ENCODE data around the gene PDCD1. TPM values are rescaled to one million over a fixed set of nuclear protein-coding genes. Genes with fewer than 3 reads are reported as not detected.

PDCD1 gene
- total and polyA plus RNA-seq, 2 experiments from 2014 or later: not detected

GRCh38 chr2:241841181-241842066, 17.3 kb downstream of the PDCD1 start:
- in situ Hi-C loops (cut with MboI): no loop called here
- H3K4me1 ChIP-seq (ENCODE audit: insufficient read depth): no peaks in the 10 kb centered on the region
- no peaks in the 10 kb centered on the region for H3F3A ChIP-seq (ENCODE audit: insufficient read depth)
- no peaks in the 10 kb centered on the region for H4K20me1 ChIP-seq (ENCODE audit: insufficient read depth)
- no peaks in the 10 kb centered on the region for H3K9me2 ChIP-seq (ENCODE audit: insufficient read depth)
- no peak for DNase-seq
- H3K4me3 ChIP-seq: no peak overlapping the region
- no peak overlapping the region for H3K9ac ChIP-seq
- no peaks in the 10 kb centered on the region for H3K36me3 ChIP-seq (ENCODE audit: low read depth)
- WGBS, 2 experiments (ENCODE audit: low coverage in 1 of 2, low lambda C conversion rate in 2 of 2, missing lambda C conversion rate in 2 of 2): 69 to 73% methylated on average over 27 to 28 of the region's 28 CpGs
- no peaks in the 10 kb centered on the region for H3K9me3 ChIP-seq (ENCODE audit: low read depth)
- H3K27ac ChIP-seq: no peak overlapping the region
- peaks cover 36% of the 10 kb centered on the region for H3K27me3 ChIP-seq (replicated peaks; ENCODE audit: insufficient read depth)
- H3K4me2 ChIP-seq (ENCODE audit: unreplicated experiment): no peak overlapping the region
- TF ChIP-seq EZH2 (IDR thresholded peaks at IDR 0.05; ENCODE audit: insufficient read depth, poor library complexity, severe bottlenecking): no peak
- no peak for TF ChIP-seq EZH2phosphoT487 (IDR thresholded peaks at IDR 0.05; ENCODE audit: insufficient read depth, low read depth)
- no peak overlapping the region for H2AFZ ChIP-seq
- no peaks in the 10 kb centered on the region for H3K79me2 ChIP-seq (ENCODE audit: insufficient read depth)

GRCh38 chr2:241837197-241837965, 21.3 kb downstream of the PDCD1 start:
- peaks cover 17% of the 10 kb centered on the region; the same call in 1 of the 2 replicates for H3K27me3 ChIP-seq (replicated peaks; ENCODE audit: insufficient read depth)
- no peaks in the 10 kb centered on the region for H3K9me2 ChIP-seq (ENCODE audit: insufficient read depth)
- H3K9ac ChIP-seq: no peak overlapping the region
- no peak for DNase-seq
- no peak for TF ChIP-seq EZH2phosphoT487 (IDR thresholded peaks at IDR 0.05; ENCODE audit: insufficient read depth, low read depth)
- TF ChIP-seq EZH2 (IDR thresholded peaks at IDR 0.05; ENCODE audit: insufficient read depth, poor library complexity, severe bottlenecking): no peak
- in situ Hi-C loops (cut with MboI): no loop called here
- H4K20me1 ChIP-seq (ENCODE audit: insufficient read depth): no peaks in the 10 kb centered on the region
- no peak overlapping the region for H3K4me3 ChIP-seq
- H3F3A ChIP-seq (ENCODE audit: insufficient read depth): peaks cover 6% of the 10 kb centered on the region; the same call in 1 of the 2 replicates
- WGBS, 2 experiments (ENCODE audit: low coverage in 1 of 2, low lambda C conversion rate in 2 of 2, missing lambda C conversion rate in 2 of 2): 46 to 51% methylated on average over 13 of the region's 13 CpGs
- H3K27ac ChIP-seq: no peak overlapping the region
- no peak overlapping the region for H2AFZ ChIP-seq
- 0 out of 2 replicates have a peak, but pooled peaks cover 5% of the 10 kb centered on the region for H3K4me1 ChIP-seq (ENCODE audit: insufficient read depth)
- H3K79me2 ChIP-seq (ENCODE audit: insufficient read depth): no peaks in the 10 kb centered on the region
- no peaks in the 10 kb centered on the region for H3K36me3 ChIP-seq (ENCODE audit: low read depth)
- H3K4me2 ChIP-seq (ENCODE audit: unreplicated experiment): no peak overlapping the region
- H3K9me3 ChIP-seq (ENCODE audit: low read depth): no peaks in the 10 kb centered on the region

- Histone ChIP-seq H3K36me3 (ENCODE audit: low read depth) (no peaks in the 10 kb centered on the region), H3K27ac (no peak overlapping the region), H2AFZ (no peak overlapping the region), H3K9me2 (ENCODE audit: insufficient read depth) (no peaks in the 10 kb centered on the region), H3K79me2 (ENCODE audit: insufficient read depth) (no peaks in the 10 kb centered on the region), H3K4me1 (ENCODE audit: insufficient read depth) (0 out of 2 replicates have a peak, but pooled peaks cover 5% of the 10 kb centered on the region), H3K9me3 (ENCODE audit: low read depth) (no peaks in the 10 kb centered on the region), H3K4me3 (no peak overlapping the region), H3K4me2 (ENCODE audit: unreplicated experiment) (no peak overlapping the region), H3K9ac (no peak overlapping the region), H3F3A (ENCODE audit: insufficient read depth) (peaks cover 6% of the 10 kb centered on the region; the same call in 1 of the 2 replicates), H4K20me1 (ENCODE audit: insufficient read depth) (no peaks in the 10 kb centered on the region), H3K27me3 (replicated peaks; ENCODE audit: insufficient read depth) (peaks cover 17% of the 10 kb centered on the region; the same call in 1 of the 2 replicates)
- TF ChIP-seq EZH2phosphoT487 (IDR thresholded peaks at IDR 0.05; ENCODE audit: insufficient read depth, low read depth) (no peak), EZH2 (IDR thresholded peaks at IDR 0.05; ENCODE audit: insufficient read depth, poor library complexity, severe bottlenecking) (no peak)
- 45 to 51% methylated on average over 6 of the region's 6 CpGs for WGBS, 2 experiments (ENCODE audit: low coverage in 1 of 2, low lambda C conversion rate in 2 of 2, missing lambda C conversion rate in 2 of 2)
- in situ Hi-C loops (cut with MboI): no loop called here
- no peak for DNase-seq
Measured at GRCh38 chr2:241836292-241836691, 22.4 kb downstream of the PDCD1 start.

GRCh38 chr2:241835611-241836010, 23.1 kb downstream of the PDCD1 start:
- no peak for TF ChIP-seq EZH2 (IDR thresholded peaks at IDR 0.05; ENCODE audit: insufficient read depth, poor library complexity, severe bottlenecking)
- no peak for TF ChIP-seq EZH2phosphoT487 (IDR thresholded peaks at IDR 0.05; ENCODE audit: insufficient read depth, low read depth)
- in situ Hi-C loops (cut with MboI): no loop called here
- H4K20me1 ChIP-seq (ENCODE audit: insufficient read depth): no peaks in the 10 kb centered on the region
- no peaks in the 10 kb centered on the region for H3K36me3 ChIP-seq (ENCODE audit: low read depth)
- H3K27ac ChIP-seq: no peak overlapping the region
- no peak overlapping the region for H3K4me2 ChIP-seq (ENCODE audit: unreplicated experiment)
- no peaks in the 10 kb centered on the region for H3K9me2 ChIP-seq (ENCODE audit: insufficient read depth)
- DNase-seq: no peak
- H3K27me3 ChIP-seq (replicated peaks; ENCODE audit: insufficient read depth): peaks cover 20% of the 10 kb centered on the region; the same call in 1 of the 2 replicates
- no peak overlapping the region for H3K9ac ChIP-seq
- H3K4me1 ChIP-seq (ENCODE audit: insufficient read depth): 0 out of 2 replicates have a peak, but pooled peaks cover 5% of the 10 kb centered on the region
- H3K4me3 ChIP-seq: no peak overlapping the region
- WGBS, 2 experiments (ENCODE audit: low coverage in 1 of 2, low lambda C conversion rate in 2 of 2, missing lambda C conversion rate in 2 of 2): 53 to 64% methylated on average over 4 of the region's 4 CpGs
- no peak overlapping the region for H2AFZ ChIP-seq
- no peaks in the 10 kb centered on the region for H3K79me2 ChIP-seq (ENCODE audit: insufficient read depth)
- no peaks in the 10 kb centered on the region for H3K9me3 ChIP-seq (ENCODE audit: low read depth)
- peaks cover 6% of the 10 kb centered on the region; the same call in 1 of the 2 replicates for H3F3A ChIP-seq (ENCODE audit: insufficient read depth)
